C4-2B (cell line): ENCODE data around the gene JDP2.
A peak's percentile ranks its signal among the peaks of the same experiment; 100 is the strongest.

Source experiments
- H3K27ac ChIP-seq: fragments of 450-650 bp; 2 replicates; pipeline ENCODE4 v1.5.1; 2017
- CTCF ChIP-seq: fragments of 450-650 bp; conservative IDR thresholded peaks from 2 replicates; pipeline ENCODE4 v1.5.1; 2017; ENCODE audit warnings: mild to moderate bottlenecking
- ZFX ChIP-seq: fragments of 450-650 bp; IDR thresholded peaks from 2 replicates; pipeline ENCODE4 v1.6.1; 2017

Gene JDP2

GRCh38 chr14:75399843-75400775, 27.7 kb upstream of the JDP2 start:
- TF ChIP-seq ZFX, result no peak
- TF ChIP-seq CTCF, result no peak
- H3K27ac ChIP-seq, result peak overlapping the region; percentile 74

- TF ChIP-seq CTCF (no peak), ZFX (no peak)
- peak overlapping the region; percentile 74 for H3K27ac ChIP-seq
These were observed 26.5 kb upstream of the JDP2 start for GRCh38 chr14:75401361-75401760.

GRCh38 chr14:75402867-75403413, 24.9 kb upstream of the JDP2 start:
- H3K27ac ChIP-seq, result no peak overlapping the region
- TF ChIP-seq CTCF, result no peak
- TF ChIP-seq ZFX, result no peak

GRCh38 chr14:75404847-75405246, 23.0 kb upstream of the JDP2 start:
- H3K27ac ChIP-seq, result no peak overlapping the region
- TF ChIP-seq CTCF, result no peak
- TF ChIP-seq ZFX, result no peak

GRCh38 chr14:75406102-75406501, 21.7 kb upstream of the JDP2 start:
- TF ChIP-seq ZFX (no peak), CTCF (no peak)
- no peak overlapping the region for H3K27ac ChIP-seq

GRCh38 chr14:75406856-75407255, 21.0 kb upstream of the JDP2 start:
- H3K27ac ChIP-seq, result no peak overlapping the region
- TF ChIP-seq CTCF (no peak), ZFX (no peak)
